ENCODE results near the gene WDR47. TPM values are rescaled to one million over a fixed set of nuclear protein-coding genes. Genes with fewer than 3 reads are reported as not detected.
"Not testable (repeated sequence)": the region's sequence is repeated elsewhere in the genome, so short reads cannot be mapped to it uniquely, and the experiment has no call there.

Gene WDR47
- total RNA-seq, 1 experiment from 2014 or later, result 9.3 TPM

DNA sequence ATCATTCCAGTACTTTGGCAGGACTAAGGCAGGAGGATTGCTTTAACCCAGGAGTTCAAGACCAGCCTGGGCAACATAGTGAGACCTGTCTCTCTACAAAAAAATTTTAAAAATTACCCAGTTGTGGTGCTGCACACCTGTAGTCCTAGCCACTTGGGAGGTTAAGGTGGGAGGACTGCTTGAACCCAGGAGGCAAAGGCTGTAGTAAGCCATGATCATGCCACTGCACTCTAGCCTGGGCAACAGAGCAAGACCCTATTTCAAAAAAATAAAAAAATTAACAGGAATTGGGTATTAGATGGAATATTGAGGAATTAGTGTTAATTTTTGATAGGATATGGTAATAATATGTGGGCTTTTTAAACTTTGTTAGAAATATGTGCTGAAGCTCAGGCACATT lies 17.1 kb upstream of the WDR47 start:
- TF ChIP-seq CEBPB (IDR thresholded peaks at IDR 0.05; ENCODE audit: low read depth), result no peak
- TF ChIP-seq, protein P1, sequence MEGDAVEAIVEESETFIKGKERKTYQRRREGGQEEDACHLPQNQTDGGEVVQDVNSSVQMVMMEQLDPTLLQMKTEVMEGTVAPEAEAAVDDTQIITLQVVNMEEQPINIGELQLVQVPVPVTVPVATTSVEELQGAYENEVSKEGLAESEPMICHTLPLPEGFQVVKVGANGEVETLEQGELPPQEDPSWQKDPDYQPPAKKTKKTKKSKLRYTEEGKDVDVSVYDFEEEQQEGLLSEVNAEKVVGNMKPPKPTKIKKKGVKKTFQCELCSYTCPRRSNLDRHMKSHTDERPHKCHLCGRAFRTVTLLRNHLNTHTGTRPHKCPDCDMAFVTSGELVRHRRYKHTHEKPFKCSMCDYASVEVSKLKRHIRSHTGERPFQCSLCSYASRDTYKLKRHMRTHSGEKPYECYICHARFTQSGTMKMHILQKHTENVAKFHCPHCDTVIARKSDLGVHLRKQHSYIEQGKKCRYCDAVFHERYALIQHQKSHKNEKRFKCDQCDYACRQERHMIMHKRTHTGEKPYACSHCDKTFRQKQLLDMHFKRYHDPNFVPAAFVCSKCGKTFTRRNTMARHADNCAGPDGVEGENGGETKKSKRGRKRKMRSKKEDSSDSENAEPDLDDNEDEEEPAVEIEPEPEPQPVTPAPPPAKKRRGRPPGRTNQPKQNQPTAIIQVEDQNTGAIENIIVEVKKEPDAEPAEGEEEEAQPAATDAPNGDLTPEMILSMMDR (IDR thresholded peaks at IDR 0.05 in 2 of 3, conservative IDR thresholded peaks at IDR 0.05 in 1 of 3; ENCODE audit: borderline replicate concordance in 1 of 3, insufficient read depth in 1 of 3, low read depth in 2 of 3, low read length in 2 of 3), result no peak
- H3K4me3 ChIP-seq (replicated peaks in 1 of 2; ENCODE audit: low read depth in 1 of 2, low read length in 2 of 2), result no peak overlapping the region
- no peak overlapping the region for H3K4me2 ChIP-seq (ENCODE audit: low read length)
- DNase-seq (ENCODE audit: low read depth, low spot score) (no peak), ATAC-seq (no peak)
- H3K9me3 ChIP-seq (ENCODE audit: control insufficient read depth in 1 of 2, insufficient read depth in 1 of 2, low read depth in 1 of 2, low read length in 2 of 2), result no peaks in the 10 kb centered on the region
- no peaks in the 10 kb centered on the region for H4K20me1 ChIP-seq (ENCODE audit: insufficient read depth)
- H2AFZ ChIP-seq (ENCODE audit: low read depth, low read length, poor library complexity, severe bottlenecking), result no peak overlapping the region
- H3K36me3 ChIP-seq (ENCODE audit: control insufficient read depth in 1 of 2, insufficient read depth in 2 of 2, low read length in 2 of 2), result peaks cover 0 to 6% of the 10 kb centered on the region in 2 experiments; a peak in 2 of 4 replicates
- H3K4me1 ChIP-seq (ENCODE audit: control insufficient read depth in 1 of 2, insufficient read depth in 2 of 2, low read length in 2 of 2), result no peaks in the 10 kb centered on the region
- ChIA-PET CTCF (no interaction called here), POLR2A (no interaction called here), RAD21 (ENCODE audit: low non-redundant PET in 1 of 2, low total read pairs in 2 of 2, uncharacterized antibody in 2 of 2, unreplicated experiment in 2 of 2) (interaction anchor here in 1 of 2 experiments (0.5 kb wide), 1 partner anchor 55 kb away, joined by 4 read pairs; no protein-coding TSS in a partner anchor)
- H3K27ac ChIP-seq (ENCODE audit: low read depth, low read length), result no peak overlapping the region
- intact Hi-C loops (cut with micrococcal nuclease), result no loop called here
- H3K9ac ChIP-seq (ENCODE audit: low read length), result no peak overlapping the region
- no peaks in the 10 kb centered on the region for H3K79me2 ChIP-seq (ENCODE audit: insufficient read depth, low read length)
- H3K9me2 ChIP-seq (ENCODE audit: insufficient read depth), result no peaks in the 10 kb centered on the region
- no peaks in the 10 kb centered on the region for H3K27me3 ChIP-seq (ENCODE audit: insufficient read depth, low read length)
- BruUV-seq (replicated peaks), result no TSS peak

DNA sequence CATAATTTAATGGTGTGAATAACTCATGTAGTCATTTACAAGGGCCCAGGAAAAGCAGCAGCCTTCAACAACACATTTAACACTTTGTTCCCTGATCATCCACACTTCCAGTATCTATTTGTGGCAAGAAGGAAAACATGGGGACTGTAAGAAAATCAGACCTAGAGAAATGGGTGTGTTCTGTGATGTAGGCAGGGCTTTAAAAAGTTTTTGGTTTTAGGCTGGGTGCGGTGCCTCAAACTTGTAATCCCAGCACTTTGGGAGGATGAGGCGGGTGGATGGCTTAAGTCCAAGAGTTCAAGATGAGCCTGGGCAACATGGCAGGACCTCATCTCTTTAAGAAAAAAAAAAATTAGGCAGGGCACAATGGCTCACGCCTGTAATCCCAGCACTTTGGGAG lies 14.2 kb upstream of the WDR47 start:
- Histone ChIP-seq H3K9me3 (ENCODE audit: control insufficient read depth in 1 of 2, insufficient read depth in 1 of 2, low read depth in 1 of 2, low read length in 2 of 2) (no peaks in the 10 kb centered on the region), H3K36me3 (ENCODE audit: control insufficient read depth in 1 of 2, insufficient read depth in 2 of 2, low read length in 2 of 2) (no peaks in the 10 kb centered on the region), H3K27ac (ENCODE audit: low read depth, low read length) (no peak overlapping the region), H3K27me3 (ENCODE audit: insufficient read depth, low read length) (no peaks in the 10 kb centered on the region), H3K4me3 (replicated peaks in 1 of 2; ENCODE audit: low read depth in 1 of 2, low read length in 2 of 2) (no peak overlapping the region), H3K9me2 (ENCODE audit: insufficient read depth) (no peaks in the 10 kb centered on the region), H3K9ac (ENCODE audit: low read length) (no peak overlapping the region), H4K20me1 (ENCODE audit: insufficient read depth) (no peaks in the 10 kb centered on the region), H2AFZ (ENCODE audit: low read depth, low read length, poor library complexity, severe bottlenecking) (no peak overlapping the region), H3K79me2 (ENCODE audit: insufficient read depth, low read length) (no peaks in the 10 kb centered on the region), H3K4me2 (ENCODE audit: low read length) (no peak overlapping the region), H3K4me1 (ENCODE audit: control insufficient read depth in 1 of 2, insufficient read depth in 2 of 2, low read length in 2 of 2) (no peaks in the 10 kb centered on the region)
- TF ChIP-seq SP1 (IDR thresholded peaks at IDR 0.05; ENCODE audit: low read depth), result no peak
- BruUV-seq (replicated peaks), result no TSS peak
- ATAC-seq, result no peak
- ChIA-PET POLR2A (no interaction called here), CTCF (no interaction called here), RAD21 (ENCODE audit: low non-redundant PET in 1 of 2, low total read pairs in 2 of 2, uncharacterized antibody in 2 of 2, unreplicated experiment in 2 of 2) (no interaction called here)
- intact Hi-C loops (cut with micrococcal nuclease), result no loop called here
- no peak for DNase-seq (ENCODE audit: low read depth, low spot score)

DNA sequence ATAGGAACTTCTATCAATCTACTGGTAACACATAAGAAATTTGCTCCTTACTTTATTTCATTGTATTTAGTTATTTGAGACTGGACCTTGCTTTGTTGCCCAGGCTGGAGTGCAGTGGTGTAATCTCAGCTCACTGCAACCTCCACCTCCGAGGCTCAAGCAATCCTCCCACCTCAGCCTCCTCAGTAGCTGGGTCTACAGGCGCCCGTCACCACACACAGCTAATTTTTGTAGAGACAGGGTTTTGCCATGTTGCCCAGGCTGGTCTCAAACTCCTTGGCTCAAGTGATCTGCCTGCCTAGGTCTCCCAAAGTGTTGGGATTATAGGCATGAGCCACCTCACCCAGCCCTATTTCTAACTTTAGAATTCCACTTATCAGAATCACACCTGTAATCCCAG lies 10.2 kb upstream of the WDR47 start:
- H3K9me2 ChIP-seq (ENCODE audit: insufficient read depth); DNase-seq (ENCODE audit: low read depth, low spot score); intact Hi-C loops (cut with micrococcal nuclease); H3K36me3 ChIP-seq (ENCODE audit: control insufficient read depth in 1 of 2, insufficient read depth in 2 of 2, low read length in 2 of 2); H3K4me2 ChIP-seq (ENCODE audit: low read length); H4K20me1 ChIP-seq (ENCODE audit: insufficient read depth); H3K27ac ChIP-seq (ENCODE audit: low read depth, low read length); H3K9ac ChIP-seq (ENCODE audit: low read length); H3K27me3 ChIP-seq (ENCODE audit: insufficient read depth, low read length); POLR2A ChIA-PET; H3K79me2 ChIP-seq (ENCODE audit: insufficient read depth, low read length); CTCF ChIA-PET; ATAC-seq; BruUV-seq (replicated peaks); H3K4me3 ChIP-seq (replicated peaks in 1 of 2; ENCODE audit: low read depth in 1 of 2, low read length in 2 of 2); RAD21 ChIA-PET (ENCODE audit: low non-redundant PET in 1 of 2, low total read pairs in 2 of 2, uncharacterized antibody in 2 of 2, unreplicated experiment in 2 of 2); H2AFZ ChIP-seq (ENCODE audit: low read depth, low read length, poor library complexity, severe bottlenecking); H3K4me1 ChIP-seq (ENCODE audit: control insufficient read depth in 1 of 2, insufficient read depth in 2 of 2, low read length in 2 of 2); H3K9me3 ChIP-seq (ENCODE audit: control insufficient read depth in 1 of 2, insufficient read depth in 1 of 2, low read depth in 1 of 2, low read length in 2 of 2): not testable (repeated sequence)
